ENCODE data around the gene ADH5.
A peak's percentile ranks its signal among the peaks of the same experiment; 100 is the strongest.
"Not testable (repeated sequence)": the region's sequence is repeated elsewhere in the genome, so short reads cannot be mapped to it uniquely, and the experiment has no call there.

ADH5 gene

GRCh38 chr4:99088481-99089365, at the start of gene ADH5:
TSS of gene ADH5 (minus strand) at chr4:99088788. CDS start at chr4:99088700, 88 bp downstream.
- peak; percentile 92 for DNase-seq

- DNase-seq: no peak
Observed at GRCh38 chr4:99136329-99136728, 47.7 kb upstream of the ADH5 start.

DNA sequence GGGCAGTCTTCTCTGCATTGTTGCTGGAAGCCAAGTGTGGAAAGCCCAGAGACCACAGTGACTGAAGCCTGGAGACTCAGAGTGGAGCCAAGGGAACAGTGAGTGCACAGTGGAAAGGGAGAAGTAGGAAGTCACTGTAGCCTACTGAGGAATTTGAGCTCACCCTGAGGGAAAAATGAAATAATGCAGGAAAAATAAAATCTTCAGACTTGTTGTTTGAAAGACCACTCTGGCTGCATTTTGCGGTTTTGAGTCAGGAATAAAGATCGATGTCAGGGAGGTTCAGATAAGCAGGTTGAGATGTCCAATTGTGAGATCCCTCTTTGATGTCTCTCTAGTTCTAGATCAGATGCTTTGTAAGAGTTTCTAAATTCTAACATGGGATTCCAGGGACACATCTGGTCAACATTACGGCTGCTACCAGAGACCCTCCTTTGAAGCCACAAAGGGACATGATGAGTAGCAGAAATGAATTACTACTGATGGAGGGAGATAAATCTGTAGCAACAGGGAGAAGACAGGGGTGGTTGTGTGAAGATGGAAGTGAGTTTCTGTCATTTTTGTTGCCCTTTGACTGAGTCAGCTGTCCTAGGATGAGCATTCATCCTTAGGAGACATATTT, 47.1 kb upstream of the ADH5 start:
- no peak for DNase-seq

- DNase-seq: no peak
Observed at GRCh38 chr4:99134586-99134985, 46.0 kb upstream of the ADH5 start.

- no peak for DNase-seq
Observed at GRCh38 chr4:99131378-99131777, 42.8 kb upstream of the ADH5 start.

- no peak for DNase-seq
Observed at GRCh38 chr4:99126376-99126775, 37.8 kb upstream of the ADH5 start.

DNA sequence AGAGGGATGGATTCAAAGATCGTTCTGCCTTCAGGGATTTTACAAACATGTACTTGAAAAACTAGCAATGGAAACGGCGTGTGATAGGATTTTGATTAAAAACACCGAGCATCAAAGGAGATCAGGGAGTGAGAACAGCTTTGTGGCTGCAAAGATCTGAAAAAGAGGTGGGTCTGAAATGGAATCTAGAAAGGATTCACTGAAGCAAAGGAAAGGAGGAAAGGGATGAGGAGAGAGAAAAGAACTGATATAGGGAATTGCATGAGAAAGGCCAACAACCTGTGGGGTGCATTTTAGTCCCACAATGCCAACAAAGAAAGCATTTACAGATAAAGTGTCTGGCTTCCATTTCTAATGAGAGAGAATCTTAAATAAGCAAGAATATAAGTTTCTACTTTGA, 32.4 kb upstream of the ADH5 start:
- DNase-seq: no peak

- DNase-seq: no peak
Observed at GRCh38 chr4:99120501-99120900, 31.9 kb upstream of the ADH5 start.

GRCh38 chr4:99117876-99118693, 29.5 kb upstream of the ADH5 start:
- no peak for DNase-seq

DNA sequence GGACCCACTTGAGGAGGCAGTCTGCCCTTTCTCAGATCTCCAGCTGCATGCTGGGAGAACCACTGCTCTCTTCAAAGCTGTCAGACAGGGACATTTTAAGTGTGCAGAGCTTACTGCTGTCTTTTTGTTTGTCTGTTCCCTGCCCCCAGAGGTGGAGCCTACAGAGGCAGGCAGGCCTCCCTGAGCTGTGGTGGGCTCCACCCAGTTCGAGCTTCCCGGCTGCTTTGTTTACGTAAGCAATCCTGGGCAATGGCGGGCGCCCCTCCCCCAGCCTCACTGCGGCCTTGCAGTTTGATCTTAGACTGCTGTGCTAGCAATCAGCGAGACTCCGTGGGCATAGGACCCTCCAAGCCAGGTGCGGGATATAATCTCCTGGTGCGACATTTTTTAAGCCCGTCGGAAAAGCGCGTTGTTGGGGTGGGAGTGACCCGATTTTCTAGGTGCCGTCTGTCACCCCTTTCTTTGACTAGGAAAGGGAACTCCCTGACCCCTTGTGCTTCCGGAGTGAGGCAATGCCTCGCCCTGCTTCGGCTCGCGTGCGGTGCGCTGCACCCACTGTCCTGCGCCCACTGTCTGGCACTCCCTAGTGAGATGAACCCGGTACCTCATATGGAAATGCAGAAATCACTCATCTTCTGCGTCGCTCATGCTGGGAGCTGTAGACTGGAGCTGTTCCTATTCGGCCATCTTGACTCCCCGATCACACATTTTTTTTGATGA, 28.7 kb upstream of the ADH5 start:
- not testable (repeated sequence) for DNase-seq

DNA sequence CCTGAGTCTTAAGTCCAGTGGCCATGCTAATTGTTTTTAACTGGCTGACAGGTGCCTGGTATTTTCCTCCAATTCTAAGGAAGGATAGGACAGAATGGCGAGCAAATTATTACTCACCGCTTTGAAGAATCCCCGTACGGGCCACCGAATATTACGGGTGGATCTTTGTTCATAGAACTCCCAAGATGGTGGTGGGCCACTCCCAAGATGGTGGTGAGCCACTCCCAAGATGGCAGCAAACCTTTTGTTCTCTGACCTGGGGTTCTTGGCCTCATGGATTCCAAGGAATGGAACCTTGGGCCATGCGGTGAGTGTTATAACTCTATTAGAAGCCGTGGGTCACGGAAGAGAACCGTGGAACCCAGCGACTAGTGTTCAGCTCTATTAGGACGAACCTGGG, 20.7 kb upstream of the ADH5 start:
- DNase-seq: not testable (repeated sequence)

- no peak for DNase-seq
Observed at GRCh38 chr4:99104153-99104552, 15.6 kb upstream of the ADH5 start.

DNA sequence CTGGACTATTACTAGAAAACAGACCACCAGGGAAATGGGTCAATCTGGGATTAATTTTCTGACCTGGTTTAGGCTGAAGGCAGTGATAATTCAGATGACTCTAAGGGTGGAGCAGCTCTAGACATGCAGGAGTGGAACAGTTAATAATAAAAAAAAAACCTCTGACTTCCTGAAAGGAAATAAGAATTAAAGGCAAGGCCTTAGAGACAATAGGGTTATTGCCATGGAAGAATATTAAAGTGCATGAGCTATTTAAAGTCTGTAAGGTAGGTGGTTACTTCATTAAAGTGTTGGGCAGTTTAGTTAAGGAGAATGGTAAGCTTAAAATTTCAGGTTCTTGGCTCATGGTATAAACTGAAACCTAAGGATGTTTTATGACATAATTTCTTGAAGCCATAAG, 14.6 kb upstream of the ADH5 start:
- DNase-seq: no peak

DNA sequence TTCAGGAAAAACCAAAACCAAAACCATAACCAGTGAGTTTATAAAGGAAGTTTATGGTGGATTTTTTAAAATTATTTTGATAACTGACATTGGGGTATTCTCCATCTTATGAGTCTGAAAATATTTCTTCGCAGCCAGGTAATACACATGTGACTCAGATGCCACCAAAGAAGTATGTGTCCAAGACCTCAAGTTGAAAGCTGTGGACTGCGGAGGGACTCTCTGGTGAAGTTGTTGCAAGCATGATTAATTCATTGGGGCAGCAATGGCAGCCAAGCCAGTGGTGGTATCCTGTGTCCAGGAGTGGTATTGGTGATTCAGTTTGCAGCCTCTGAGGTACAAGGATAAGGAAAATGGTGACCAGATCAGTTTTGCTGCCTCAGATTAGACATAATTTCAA, 14.0 kb upstream of the ADH5 start:
- DNase-seq: no peak

DNA sequence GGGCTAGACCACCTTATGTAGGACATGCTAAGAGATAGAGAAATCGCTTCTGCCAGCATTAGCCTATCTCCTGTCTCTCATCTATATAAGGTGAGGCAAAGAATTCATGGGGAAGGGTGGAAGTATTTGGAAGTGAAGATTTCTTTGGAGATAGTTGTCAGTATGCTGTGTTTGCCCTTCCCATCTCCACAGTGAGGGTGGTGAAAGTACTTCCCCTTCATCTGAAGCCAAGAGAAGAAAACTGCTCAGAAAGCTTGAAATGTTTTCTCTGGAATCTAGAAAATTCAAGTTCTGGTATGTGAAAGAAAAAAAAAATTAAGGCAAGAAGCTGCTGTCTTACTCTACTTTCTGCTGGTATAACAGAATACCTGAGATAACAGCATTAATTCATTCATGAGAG, 12.3 kb upstream of the ADH5 start:
- no peak for DNase-seq

GRCh38 chr4:99099814-99100213, 11.2 kb upstream of the ADH5 start:
- not testable (repeated sequence) for DNase-seq

GRCh38 chr4:99099311-99099710, 10.7 kb upstream of the ADH5 start:
- no peak for DNase-seq

DNA sequence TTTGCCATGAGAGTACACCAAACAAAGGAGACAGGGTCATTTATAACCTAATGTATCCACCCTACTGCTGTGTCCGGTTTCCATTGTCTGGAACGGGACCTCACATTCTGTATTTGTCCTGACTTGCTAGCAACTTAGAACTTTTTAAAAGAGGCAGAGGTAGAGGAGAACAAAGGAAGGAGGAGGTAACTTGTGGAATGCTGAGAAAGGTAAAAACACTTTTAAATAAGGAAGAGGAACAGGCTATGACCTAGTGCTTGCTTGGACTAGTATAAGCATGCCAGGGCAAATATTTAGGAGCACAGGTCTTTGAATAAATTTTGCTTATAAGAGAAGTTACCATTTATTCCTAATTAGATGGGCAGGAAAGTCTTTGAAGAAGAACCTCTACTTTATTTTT, 3.3 kb upstream of the ADH5 start:
- not testable (repeated sequence) for DNase-seq

GRCh38 chr4:99091216-99091575, 2.6 kb upstream of the ADH5 start:
- DNase-seq: no peak

DNA sequence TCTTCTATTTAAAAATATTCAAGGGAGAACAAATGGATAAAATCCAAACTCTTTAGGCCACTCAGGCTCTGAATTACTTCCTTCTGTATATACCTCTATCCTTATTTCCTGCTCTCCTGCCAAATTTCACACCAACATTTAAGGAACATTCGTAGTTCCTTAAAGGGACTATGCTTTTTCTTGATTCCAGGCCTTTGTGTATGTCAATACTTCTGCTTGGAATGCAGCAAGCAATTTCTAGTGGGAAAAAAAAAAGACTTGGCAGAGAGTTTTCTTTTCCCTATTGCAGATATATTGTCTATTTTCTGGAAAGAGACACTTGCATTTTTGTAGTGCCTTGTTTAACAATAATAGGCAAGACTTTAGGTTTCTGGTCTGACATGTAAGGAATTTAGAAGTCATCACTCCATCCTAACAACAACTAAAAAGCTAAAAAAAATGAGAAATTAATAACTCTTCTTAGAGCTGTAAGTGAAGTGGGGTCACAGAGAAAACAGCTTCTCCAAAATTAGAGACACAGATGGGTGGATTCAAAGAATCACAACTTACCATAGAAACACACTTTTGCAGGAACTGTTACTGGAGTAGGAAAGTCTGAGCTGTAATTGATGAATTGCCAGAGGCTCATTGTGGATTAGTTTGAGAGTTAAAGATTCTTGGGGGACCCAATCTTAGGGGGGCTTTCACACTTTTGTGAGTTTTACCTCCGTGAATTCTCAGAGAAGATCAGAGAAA, 2.1 kb upstream of the ADH5 start:
- DNase-seq: no peak

DNA sequence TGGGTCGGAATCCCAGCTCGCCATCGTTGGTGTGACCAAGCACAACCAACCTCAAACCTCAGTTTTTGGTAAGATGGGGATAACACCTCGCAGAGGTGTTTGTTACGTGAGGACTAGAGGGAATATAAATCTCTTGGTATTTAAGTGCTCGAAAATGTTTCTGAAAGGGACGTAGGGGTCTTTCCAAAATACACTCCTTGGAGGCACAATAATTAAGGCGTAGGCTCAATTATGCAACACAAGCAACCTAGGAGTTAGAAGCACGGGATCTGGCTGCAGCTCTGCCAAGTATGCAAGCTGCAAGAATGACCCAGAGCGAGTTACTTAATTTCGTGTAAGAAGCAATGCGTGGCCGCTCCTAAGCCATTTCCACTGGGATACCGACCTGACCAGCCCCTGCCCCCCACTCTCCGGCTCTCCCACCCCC, 552 bp downstream of the ADH5 start:
- no peak for DNase-seq

- DNase-seq: no peak
Observed at GRCh38 chr4:99084595-99084994, 4.0 kb downstream of the ADH5 start.
